ENCODE measurements around the gene PTPN7.

The PTPN7 gene

GRCh38 chr1:202163281-202164270 is 3.2 kb upstream of the PTPN7 start:
- H3K27ac ChIP-seq = no peak overlapping the region

GRCh38 chr1:202162418-202163280 is 2.2 kb upstream of the PTPN7 start:
- H3K27ac ChIP-seq = no peak overlapping the region
- no peak for TF ChIP-seq CTCF (conservative IDR thresholded peaks at IDR 0.05)

More at GRCh38 chr1:202163281-202164270, 3.2 kb upstream of the PTPN7 start:
- TF ChIP-seq CTCF (conservative IDR thresholded peaks at IDR 0.05) = no peak

- H3K27ac ChIP-seq = no peak overlapping the region
- TF ChIP-seq CTCF (conservative IDR thresholded peaks at IDR 0.05) = no peak
These were observed 1.6 kb upstream of the PTPN7 start for GRCh38 chr1:202162047-202162417.

DNA sequence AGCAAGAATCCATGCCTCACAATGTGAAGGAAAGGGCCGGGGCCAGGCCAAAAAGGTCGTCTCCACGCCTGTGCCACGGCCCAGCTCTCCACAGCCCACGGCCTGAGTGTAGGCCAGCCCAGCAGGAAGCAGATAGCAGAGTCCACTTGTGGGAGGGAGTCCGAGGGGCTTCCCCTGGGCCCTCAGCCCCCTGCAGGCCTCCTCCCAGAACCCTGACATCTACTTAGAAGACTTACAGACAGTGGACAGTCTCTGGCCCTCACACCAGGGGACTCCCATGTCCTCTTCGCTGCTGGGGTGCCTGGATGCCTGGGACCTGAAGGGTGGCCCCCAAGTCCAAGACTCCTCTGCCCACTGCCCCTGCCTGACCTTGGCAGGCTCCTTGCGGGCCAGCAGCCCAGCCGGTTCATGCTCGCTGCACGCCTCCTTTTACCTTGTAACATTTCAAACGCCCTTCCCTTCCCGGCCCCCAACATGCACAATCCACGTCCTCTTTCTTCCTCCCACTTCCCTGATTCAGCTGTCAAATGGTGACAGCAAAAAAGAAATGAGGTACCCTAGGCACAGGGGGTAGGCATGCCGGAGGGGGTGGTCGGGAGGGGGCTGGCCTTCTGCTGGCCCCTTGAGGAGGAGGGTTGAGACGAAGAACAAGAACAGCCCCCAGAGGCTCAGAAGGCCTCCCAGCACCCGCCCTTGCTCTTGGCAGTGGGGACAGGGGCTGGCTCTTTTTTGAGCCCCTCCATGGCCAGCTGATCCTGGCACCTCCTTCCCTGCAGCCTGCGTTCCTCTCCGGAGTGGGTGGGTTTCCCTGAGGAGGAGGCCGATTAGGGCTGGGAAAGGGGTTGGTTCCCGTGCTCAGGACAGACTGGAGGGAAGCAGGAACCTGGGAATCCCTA is 997 bp upstream of the PTPN7 start:
- TF ChIP-seq CTCF (conservative IDR thresholded peaks at IDR 0.05) = no peak
- H3K27ac ChIP-seq = no peak overlapping the region

GRCh38 chr1:202159534-202160371 is 649 bp downstream of the PTPN7 start:
- TF ChIP-seq CTCF (conservative IDR thresholded peaks at IDR 0.05) = no peak
- H3K27ac ChIP-seq = no peak overlapping the region

GRCh38 chr1:202158810-202159533 is 1.4 kb downstream of the PTPN7 start:
- TF ChIP-seq CTCF (conservative IDR thresholded peaks at IDR 0.05) = no peak
- no peak overlapping the region for H3K27ac ChIP-seq
